Nephron (organoid): ENCODE results near the gene RHO.

ENCODE experiments used
- H3K27ac Mint-ChIP-seq, 3 experiments: 2 replicates each; pipeline ENCODE4 v1.8.0; 2020; ENCODE audit warnings: mixed read lengths in 3 of 3, mild to moderate bottlenecking in 2 of 3, moderate library complexity in 1 of 3
- H3K27me3 Mint-ChIP-seq: 2 replicates; pipeline ENCODE4 v1.8.0; 2021; ENCODE audit warnings: low read depth, mild to moderate bottlenecking, moderate library complexity, mixed read lengths
- H3K36me3 Mint-ChIP-seq: 2 replicates; pipeline ENCODE4 v1.8.0; 2020; ENCODE audit warnings: low read depth, mixed read lengths
- H3K4me1 Mint-ChIP-seq: 2 replicates; pipeline ENCODE4 v1.8.0; 2020; ENCODE audit warnings: mixed read lengths
- H3K4me3 Mint-ChIP-seq, 3 experiments: 2 replicates each; pipeline ENCODE4 v1.8.0; 2020; ENCODE audit warnings: mild to moderate bottlenecking in 3 of 3, mixed read lengths in 3 of 3, moderate library complexity in 2 of 3
- H3K9me3 Mint-ChIP-seq: 2 replicates; pipeline ENCODE4 v1.8.0; 2020; ENCODE audit warnings: mixed read lengths
- TF ChIP-seq, protein P1 (sequence below), 3 experiments: fragments of 200-600 bp; sonication (generic); IDR thresholded peaks; one replicate each; pipeline ENCODE4 v1.5.0; 2021; ENCODE audit warnings: antibody characterized with exemption in 3 of 3; ENCODE audit not compliant: unreplicated experiment in 3 of 3

The RHO gene

DNA sequence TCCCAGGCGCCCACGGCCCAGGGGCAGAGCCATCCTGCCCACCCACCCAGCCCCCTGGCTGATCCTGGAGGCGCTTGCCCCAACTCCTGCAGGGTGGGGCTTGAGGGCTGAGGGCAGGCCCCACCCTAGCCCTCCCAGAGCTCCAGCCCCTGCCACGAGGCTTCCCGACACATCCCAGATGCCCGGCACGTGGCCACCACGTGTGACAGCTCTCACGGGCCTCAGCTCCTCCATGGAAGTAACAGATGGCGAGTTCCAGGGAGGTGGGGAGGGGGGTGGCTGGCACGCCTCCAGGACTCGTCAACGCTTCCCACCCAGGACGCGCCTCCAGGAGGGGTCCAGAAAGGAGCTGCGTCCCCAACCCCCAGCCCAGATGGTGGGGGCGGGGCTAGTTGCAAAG, 48.9 kb downstream of the RHO start:
- Mint-ChIP-seq H3K4me1 (no peaks in the 10 kb centered on the region), H3K27ac (no peak overlapping the region), H3K27me3 (no peaks in the 10 kb centered on the region), H3K36me3 (no peaks in the 10 kb centered on the region), H3K4me3 (no peak overlapping the region), H3K9me3 (no peaks in the 10 kb centered on the region)
- TF ChIP-seq, protein P1, sequence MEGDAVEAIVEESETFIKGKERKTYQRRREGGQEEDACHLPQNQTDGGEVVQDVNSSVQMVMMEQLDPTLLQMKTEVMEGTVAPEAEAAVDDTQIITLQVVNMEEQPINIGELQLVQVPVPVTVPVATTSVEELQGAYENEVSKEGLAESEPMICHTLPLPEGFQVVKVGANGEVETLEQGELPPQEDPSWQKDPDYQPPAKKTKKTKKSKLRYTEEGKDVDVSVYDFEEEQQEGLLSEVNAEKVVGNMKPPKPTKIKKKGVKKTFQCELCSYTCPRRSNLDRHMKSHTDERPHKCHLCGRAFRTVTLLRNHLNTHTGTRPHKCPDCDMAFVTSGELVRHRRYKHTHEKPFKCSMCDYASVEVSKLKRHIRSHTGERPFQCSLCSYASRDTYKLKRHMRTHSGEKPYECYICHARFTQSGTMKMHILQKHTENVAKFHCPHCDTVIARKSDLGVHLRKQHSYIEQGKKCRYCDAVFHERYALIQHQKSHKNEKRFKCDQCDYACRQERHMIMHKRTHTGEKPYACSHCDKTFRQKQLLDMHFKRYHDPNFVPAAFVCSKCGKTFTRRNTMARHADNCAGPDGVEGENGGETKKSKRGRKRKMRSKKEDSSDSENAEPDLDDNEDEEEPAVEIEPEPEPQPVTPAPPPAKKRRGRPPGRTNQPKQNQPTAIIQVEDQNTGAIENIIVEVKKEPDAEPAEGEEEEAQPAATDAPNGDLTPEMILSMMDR (IDR thresholded peaks at IDR 0.05; ENCODE audit: unreplicated experiment in 3 of 3) = no peak

DNA sequence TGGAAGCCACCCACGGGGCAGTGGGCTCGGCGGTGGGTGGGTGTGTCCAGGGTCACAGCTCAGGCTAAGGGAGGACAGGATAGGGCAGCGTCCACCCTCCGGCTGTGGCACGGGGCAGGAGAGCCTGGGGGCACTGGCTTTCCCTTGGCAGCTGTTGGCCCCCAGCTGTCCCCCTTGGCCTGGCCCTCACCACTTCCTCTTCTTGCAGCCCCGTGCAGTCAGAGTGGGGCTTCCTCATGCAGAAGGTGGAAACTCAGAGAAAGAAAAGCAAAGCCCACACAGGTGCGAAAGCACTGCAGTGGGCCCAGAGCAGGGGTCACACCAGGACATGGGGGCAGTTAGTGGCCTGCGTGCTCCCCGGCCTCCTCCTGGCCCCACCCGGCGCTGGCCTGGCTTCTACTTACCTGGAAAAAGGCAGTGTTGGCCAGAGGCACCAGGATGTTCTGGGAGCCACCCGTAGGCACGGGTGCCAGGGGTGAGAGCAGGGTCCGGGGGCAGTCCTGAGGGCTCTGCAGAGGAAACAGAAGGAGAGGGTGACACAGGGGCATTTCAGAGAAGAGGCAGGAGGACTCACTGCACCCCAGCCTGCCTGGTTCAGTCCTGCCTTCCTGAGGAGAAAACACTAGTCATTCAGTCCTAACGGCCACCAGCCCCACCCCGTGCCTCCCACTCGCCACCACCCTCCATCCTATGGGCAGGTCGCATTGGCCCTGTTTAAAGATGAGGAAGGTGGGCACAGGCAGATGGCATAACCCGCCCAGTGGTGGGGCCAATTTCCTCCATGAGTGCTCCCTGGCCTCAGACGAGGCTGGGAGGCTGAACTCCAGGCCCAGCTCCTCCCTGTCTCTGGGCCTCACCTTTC, 49.7 kb downstream of the RHO start:
- H3K9me3 Mint-ChIP-seq = no peaks in the 10 kb centered on the region
- TF ChIP-seq, protein P1 (IDR thresholded peaks at IDR 0.05; ENCODE audit: unreplicated experiment in 3 of 3) = no peak
- no peaks in the 10 kb centered on the region for H3K4me1 Mint-ChIP-seq
- no peak overlapping the region for H3K27ac Mint-ChIP-seq
- no peaks in the 10 kb centered on the region for H3K27me3 Mint-ChIP-seq
- no peaks in the 10 kb centered on the region for H3K36me3 Mint-ChIP-seq
- no peak overlapping the region for H3K4me3 Mint-ChIP-seq

DNA sequence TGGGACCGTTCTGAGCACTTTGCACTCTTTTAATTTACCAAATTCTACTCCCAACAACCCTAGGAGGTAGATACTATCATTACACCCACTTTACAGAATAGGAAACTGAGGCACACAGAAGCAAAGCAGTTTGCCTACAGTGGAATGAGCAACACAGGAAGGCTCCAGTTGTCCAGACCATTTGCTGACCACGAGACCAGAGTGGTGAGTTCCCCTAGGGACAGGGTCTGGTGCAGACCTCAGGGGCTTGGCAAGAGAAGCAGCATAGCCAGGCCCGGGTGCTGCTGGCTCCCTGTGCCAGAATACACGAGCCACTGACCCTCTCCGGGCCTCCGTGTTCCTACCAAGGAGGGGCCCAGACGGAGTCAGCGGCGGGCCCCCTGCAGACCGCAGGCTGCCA, 51.6 kb downstream of the RHO start:
- H3K9me3 Mint-ChIP-seq = no peaks in the 10 kb centered on the region
- TF ChIP-seq, protein P1 (IDR thresholded peaks at IDR 0.05; ENCODE audit: unreplicated experiment in 3 of 3) = no peak
- H3K36me3 Mint-ChIP-seq = peaks cover 4% of the 10 kb centered on the region
- H3K27ac Mint-ChIP-seq = no peak overlapping the region
- H3K27me3 Mint-ChIP-seq = no peaks in the 10 kb centered on the region
- no peak overlapping the region for H3K4me3 Mint-ChIP-seq
- H3K4me1 Mint-ChIP-seq = no peaks in the 10 kb centered on the region

DNA sequence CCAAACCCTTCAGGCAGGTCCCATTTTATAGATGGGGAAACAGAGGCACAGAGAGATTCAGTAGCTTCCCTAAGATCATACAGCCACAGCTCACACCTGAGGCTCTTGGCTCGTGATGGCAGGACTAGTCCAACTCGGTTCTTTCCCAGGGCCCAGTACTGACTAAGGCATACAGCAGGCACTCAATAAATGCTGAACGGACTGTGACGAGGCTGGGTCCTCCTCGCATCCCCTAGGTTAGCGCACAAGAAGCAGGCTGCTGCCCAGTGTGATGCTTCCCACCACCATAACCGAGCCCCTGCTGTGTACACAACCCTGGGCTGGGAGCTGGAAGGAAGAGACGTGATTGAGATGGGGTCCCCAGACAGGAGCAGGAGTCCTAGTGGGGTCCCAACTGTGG, 53.2 kb downstream of the RHO start:
- Mint-ChIP-seq H3K36me3 (peaks cover 5% of the 10 kb centered on the region), H3K4me3 (no peak overlapping the region), H3K27me3 (no peaks in the 10 kb centered on the region), H3K27ac (no peak overlapping the region), H3K4me1 (no peaks in the 10 kb centered on the region), H3K9me3 (no peaks in the 10 kb centered on the region)
- TF ChIP-seq, protein P1 (IDR thresholded peaks at IDR 0.05; ENCODE audit: unreplicated experiment in 3 of 3) = no peak

DNA sequence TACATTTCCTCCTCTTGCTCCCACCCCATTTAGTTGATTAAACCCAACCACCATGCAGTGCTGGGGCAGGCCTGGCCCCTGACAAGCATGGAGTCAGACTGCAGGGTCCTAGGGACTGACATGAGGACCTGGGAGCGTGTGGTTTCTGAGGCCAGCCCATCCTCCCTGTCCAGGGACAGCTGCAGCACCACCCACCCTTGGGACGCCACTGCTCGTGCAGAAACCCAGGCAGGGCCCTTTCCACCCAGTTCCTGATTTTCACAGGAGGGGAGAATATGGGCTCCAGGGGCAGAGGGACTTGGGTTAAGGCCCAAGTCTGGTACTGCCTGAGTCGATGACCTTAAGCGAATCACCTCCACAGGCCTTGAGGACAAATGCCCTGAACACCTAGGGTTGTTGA, 54.4 kb downstream of the RHO start:
- H3K9me3 Mint-ChIP-seq = no peaks in the 10 kb centered on the region
- TF ChIP-seq, protein P1 (IDR thresholded peaks at IDR 0.05; ENCODE audit: unreplicated experiment in 3 of 3) = no peak
- H3K36me3 Mint-ChIP-seq = peaks cover 5% of the 10 kb centered on the region
- H3K4me1 Mint-ChIP-seq = no peaks in the 10 kb centered on the region
- H3K27me3 Mint-ChIP-seq = no peaks in the 10 kb centered on the region
- no peak overlapping the region for H3K27ac Mint-ChIP-seq
- H3K4me3 Mint-ChIP-seq = no peak overlapping the region

DNA sequence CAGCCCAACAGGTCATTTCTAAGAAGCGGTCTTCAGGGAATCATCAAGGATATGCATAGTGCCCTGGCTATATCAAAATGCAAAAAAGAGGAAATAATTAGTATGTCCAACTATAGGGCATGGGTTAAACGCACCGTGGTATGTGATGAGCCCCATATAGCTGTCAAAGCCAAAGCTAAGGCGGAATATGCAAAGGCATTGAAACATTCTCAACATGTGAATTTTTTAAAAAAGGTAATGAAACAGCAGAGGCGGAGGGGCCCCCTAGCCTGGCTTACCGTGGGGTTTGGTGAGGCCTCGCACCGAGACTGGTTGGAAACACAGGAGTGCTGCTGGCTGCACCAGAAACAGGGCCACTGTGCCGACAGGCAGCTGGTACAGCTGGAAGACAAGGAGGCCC, 54.9 kb downstream of the RHO start:
- Mint-ChIP-seq H3K4me3 (no peak overlapping the region), H3K9me3 (no peaks in the 10 kb centered on the region), H3K4me1 (no peaks in the 10 kb centered on the region), H3K27me3 (no peaks in the 10 kb centered on the region), H3K27ac (no peak overlapping the region), H3K36me3 (peaks cover 5% of the 10 kb centered on the region)
- TF ChIP-seq, protein P1 (IDR thresholded peaks at IDR 0.05; ENCODE audit: unreplicated experiment in 3 of 3) = no peak
